Mammary epithelial cell (primary cell): ENCODE results near the gene SRGAP2C.
"Not testable (repeated sequence)": the region's sequence is repeated elsewhere in the genome, so short reads cannot be mapped to it uniquely, and the experiment has no call there.

Experiments
- EZH2 ChIP-seq: IDR thresholded peaks from 2 replicates; pipeline ENCODE4 v1.6.1; 2012; ENCODE audit warnings: low read length, inconsistent platforms, borderline replicate concordance
- TF ChIP-seq, protein P1 (sequence below), 2 donors: IDR thresholded peaks in 1 of 2; conservative IDR thresholded peaks in 1 of 2; 2 replicates each; pipeline ENCODE4 v1.5.1; 2011 to 2012; ENCODE audit warnings: inconsistent platforms in 2 of 2, low read length in 2 of 2, mild to moderate bottlenecking in 2 of 2, control low read depth in 1 of 2, low read depth in 1 of 2; ENCODE audit not compliant: insufficient read depth in 1 of 2; ENCODE audit errors: extremely low read depth in 1 of 2

- TF ChIP-seq, protein P1, sequence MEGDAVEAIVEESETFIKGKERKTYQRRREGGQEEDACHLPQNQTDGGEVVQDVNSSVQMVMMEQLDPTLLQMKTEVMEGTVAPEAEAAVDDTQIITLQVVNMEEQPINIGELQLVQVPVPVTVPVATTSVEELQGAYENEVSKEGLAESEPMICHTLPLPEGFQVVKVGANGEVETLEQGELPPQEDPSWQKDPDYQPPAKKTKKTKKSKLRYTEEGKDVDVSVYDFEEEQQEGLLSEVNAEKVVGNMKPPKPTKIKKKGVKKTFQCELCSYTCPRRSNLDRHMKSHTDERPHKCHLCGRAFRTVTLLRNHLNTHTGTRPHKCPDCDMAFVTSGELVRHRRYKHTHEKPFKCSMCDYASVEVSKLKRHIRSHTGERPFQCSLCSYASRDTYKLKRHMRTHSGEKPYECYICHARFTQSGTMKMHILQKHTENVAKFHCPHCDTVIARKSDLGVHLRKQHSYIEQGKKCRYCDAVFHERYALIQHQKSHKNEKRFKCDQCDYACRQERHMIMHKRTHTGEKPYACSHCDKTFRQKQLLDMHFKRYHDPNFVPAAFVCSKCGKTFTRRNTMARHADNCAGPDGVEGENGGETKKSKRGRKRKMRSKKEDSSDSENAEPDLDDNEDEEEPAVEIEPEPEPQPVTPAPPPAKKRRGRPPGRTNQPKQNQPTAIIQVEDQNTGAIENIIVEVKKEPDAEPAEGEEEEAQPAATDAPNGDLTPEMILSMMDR (conservative IDR thresholded peaks at IDR 0.05 in 1 of 2, IDR thresholded peaks at IDR 0.05 in 1 of 2; ENCODE audit: extremely low read depth in 1 of 2, insufficient read depth in 1 of 2, low read depth in 1 of 2, low read length in 2 of 2): not testable (repeated sequence)
- TF ChIP-seq EZH2: not testable (repeated sequence)
These were observed 33.5 kb upstream of the SRGAP2C start for GRCh38 chr1:121151294-121151693.
